ENCODE measurements around the gene NHERF2.

Gene NHERF2

DNA sequence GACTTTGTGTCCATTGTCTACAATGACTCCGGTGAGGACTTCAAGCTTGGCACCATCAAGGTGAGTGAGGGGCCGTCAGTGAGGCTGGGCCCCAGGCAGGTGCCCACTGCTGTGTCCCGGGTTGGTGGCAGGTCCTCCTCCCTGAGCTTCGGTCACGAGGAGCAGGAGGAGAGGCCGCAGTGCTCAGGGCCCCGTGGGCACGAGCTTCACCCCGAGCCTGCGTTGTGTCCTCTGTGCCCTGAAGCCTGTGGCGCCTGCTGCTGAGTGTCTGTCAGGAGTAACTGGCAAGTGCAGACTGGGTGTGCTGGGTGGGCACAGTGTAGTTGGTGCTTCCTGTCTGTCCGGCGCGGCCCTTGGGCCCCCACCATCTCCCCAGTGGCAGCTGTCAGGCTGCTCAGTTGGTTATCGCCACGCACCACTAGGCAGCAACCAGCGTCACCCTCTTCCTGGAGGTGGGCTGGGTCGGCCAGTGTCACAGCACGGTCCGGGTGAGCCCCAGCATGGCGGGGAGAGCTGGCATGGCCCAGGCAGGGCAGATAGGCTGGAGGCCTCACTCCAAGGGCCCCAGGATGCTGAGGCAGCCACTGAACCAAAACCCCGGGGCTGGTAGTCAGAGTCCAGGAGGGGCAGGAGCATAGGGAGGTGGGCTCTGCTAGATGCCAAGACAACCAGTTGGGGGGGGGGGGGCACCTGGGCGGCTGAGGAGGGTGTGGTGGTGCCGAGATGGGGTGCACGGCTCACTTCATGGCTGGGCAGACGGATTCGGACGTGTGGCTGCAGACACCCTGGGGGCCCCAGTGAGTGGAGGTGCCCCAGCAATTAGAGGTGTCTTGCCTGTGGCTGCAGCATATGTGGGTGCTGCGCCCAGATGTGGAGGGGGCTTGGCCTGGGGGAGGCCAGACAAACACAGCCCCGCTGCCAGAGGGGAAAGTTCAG is 60.4 kb downstream of the NHERF2 start:
- H3K4me3 ChIP-seq (ENCODE audit: low read depth, low read length): no peak overlapping the region

DNA sequence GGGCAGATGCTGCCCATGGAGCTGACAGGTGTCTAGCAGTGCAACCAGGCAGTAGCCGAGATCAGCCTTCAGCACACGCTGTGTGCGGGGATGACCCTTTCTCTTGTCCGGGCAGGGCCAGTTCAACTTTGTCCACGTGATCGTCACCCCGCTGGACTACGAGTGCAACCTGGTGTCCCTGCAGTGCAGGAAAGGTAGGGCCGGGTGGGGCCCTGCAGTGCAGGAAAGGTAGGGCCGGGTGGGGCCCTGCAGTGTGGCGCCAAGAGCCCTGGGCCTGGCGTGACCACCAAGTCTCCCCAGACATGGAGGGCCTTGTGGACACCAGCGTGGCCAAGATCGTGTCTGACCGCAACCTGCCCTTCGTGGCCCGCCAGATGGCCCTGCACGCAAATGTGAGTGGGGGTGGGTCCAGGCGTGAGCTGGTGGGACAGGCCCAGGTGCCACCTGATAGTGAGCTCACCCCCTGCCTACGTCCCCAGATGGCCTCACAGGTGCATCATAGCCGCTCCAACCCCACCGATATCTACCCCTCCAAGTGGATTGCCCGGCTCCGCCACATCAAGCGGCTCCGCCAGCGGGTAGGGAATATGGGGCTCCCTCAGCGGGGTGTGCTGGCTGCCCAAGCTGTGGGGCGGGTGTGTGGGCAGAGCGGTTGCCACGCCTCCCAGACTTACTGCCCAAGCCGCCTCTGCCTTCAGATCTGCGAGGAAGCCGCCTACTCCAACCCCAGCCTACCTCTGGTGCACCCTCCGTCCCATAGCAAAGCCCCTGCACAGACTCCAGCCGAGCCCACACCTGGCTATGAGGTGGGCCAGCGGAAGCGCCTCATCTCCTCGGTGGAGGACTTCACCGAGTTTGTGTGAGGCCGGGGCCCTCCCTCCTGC is 61.3 kb downstream of the NHERF2 start:
- no peak overlapping the region for H3K4me3 ChIP-seq (ENCODE audit: low read depth, low read length)
- no peak for DNase-seq (ENCODE audit: low read depth)

More for the DNA sequence above, 60.4 kb downstream of the NHERF2 start:
- DNase-seq (ENCODE audit: low read depth): no peak

All from skeletal muscle cell (primary cell).